ENCODE results near the gene COG1. TPM values are rescaled to one million over a fixed set of nuclear protein-coding genes. Genes with fewer than 3 reads are reported as not detected.
A peak's percentile ranks its signal among the peaks of the same experiment; 100 is the strongest.

Gene COG1
- total RNA-seq, 1 donor from 2014 or later = 46.1 TPM

GRCh38 chr17:73194514-73195222 lies 1.8 kb downstream of the COG1 start:
- ATAC-seq (ENCODE audit: poor library complexity) (no peak), DNase-seq (no peak)
- intact Hi-C loops (cut with DNase I) = loop anchor here (5.0 kb wide), 1 partner anchor 38 kb away; a partner anchor contains a TSS

GRCh38 chr17:73196500-73196899 lies 3.6 kb downstream of the COG1 start:
- intact Hi-C loops (cut with DNase I) = no loop called here
- DNase-seq (peak; percentile 57), ATAC-seq (ENCODE audit: poor library complexity) (no peak)

GRCh38 chr17:73197161-73197560 lies 4.3 kb downstream of the COG1 start:
- DNase-seq (no peak), ATAC-seq (ENCODE audit: poor library complexity) (no peak)
- intact Hi-C loops (cut with DNase I) = no loop called here

GRCh38 chr17:73198201-73198929 lies 5.5 kb downstream of the COG1 start:
- intact Hi-C loops (cut with DNase I) = no loop called here

GRCh38 chr17:73198930-73199260 lies 6.0 kb downstream of the COG1 start:
- intact Hi-C loops (cut with DNase I) = no loop called here

More at GRCh38 chr17:73198201-73198929, 5.5 kb downstream of the COG1 start:
- no peak for ATAC-seq (ENCODE audit: poor library complexity)
- DNase-seq = no peak

GRCh38 chr17:73199751-73200317 lies 7.0 kb downstream of the COG1 start:
- ATAC-seq (ENCODE audit: poor library complexity) = no peak
- no peak for DNase-seq
- intact Hi-C loops (cut with DNase I) = no loop called here

More at GRCh38 chr17:73198930-73199260, 6.0 kb downstream of the COG1 start:
- no peak for ATAC-seq (ENCODE audit: poor library complexity)
- DNase-seq = no peak

- ATAC-seq (ENCODE audit: poor library complexity) = no peak
- intact Hi-C loops (cut with DNase I) = no loop called here
- no peak for DNase-seq
Observed at GRCh38 chr17:73200476-73200875, 7.6 kb downstream of the COG1 start.

GRCh38 chr17:73201215-73202069 lies 8.6 kb downstream of the COG1 start:
- intact Hi-C loops (cut with DNase I) = no loop called here
- no peak for DNase-seq
- peak; percentile 55 for ATAC-seq (ENCODE audit: poor library complexity)

- DNase-seq = no peak
Observed at GRCh38 chr17:73203135-73203787, 10.4 kb downstream of the COG1 start.

GRCh38 chr17:73203788-73204479 lies 11.1 kb downstream of the COG1 start:
- intact Hi-C loops (cut with DNase I) = no loop called here
- DNase-seq (no peak), ATAC-seq (ENCODE audit: poor library complexity) (no peak)

More at GRCh38 chr17:73203135-73203787, 10.4 kb downstream of the COG1 start:
- intact Hi-C loops (cut with DNase I) = no loop called here
- peak; percentile 72 for ATAC-seq (ENCODE audit: poor library complexity)

GRCh38 chr17:73205459-73205961 lies 12.7 kb downstream of the COG1 start:
- intact Hi-C loops (cut with DNase I) = no loop called here
- ATAC-seq (ENCODE audit: poor library complexity) (no peak), DNase-seq (no peak)

GRCh38 chr17:73208139-73208827 lies 15.4 kb downstream of the COG1 start:
- DNase-seq = no peak
- intact Hi-C loops (cut with DNase I) = no loop called here
- ATAC-seq (ENCODE audit: poor library complexity) = peak; percentile 54

- DNase-seq = no peak
- intact Hi-C loops (cut with DNase I) = no loop called here
- ATAC-seq (ENCODE audit: poor library complexity) = no peak
Observed at GRCh38 chr17:73209436-73209835, 16.6 kb downstream of the COG1 start.

GRCh38 chr17:73210002-73210678 lies 17.3 kb downstream of the COG1 start:
- DNase-seq = no peak

GRCh38 chr17:73211745-73212144 lies 18.9 kb downstream of the COG1 start:
- DNase-seq = no peak
- ATAC-seq (ENCODE audit: poor library complexity) = no peak
- intact Hi-C loops (cut with DNase I) = no loop called here

More at GRCh38 chr17:73210002-73210678, 17.3 kb downstream of the COG1 start:
- no peak for ATAC-seq (ENCODE audit: poor library complexity)
- intact Hi-C loops (cut with DNase I) = no loop called here

- DNase-seq (no peak), ATAC-seq (ENCODE audit: poor library complexity) (no peak)
- intact Hi-C loops (cut with DNase I) = no loop called here
Observed at GRCh38 chr17:73214008-73214407, 21.2 kb downstream of the COG1 start.

GRCh38 chr17:73214851-73215250 lies 22.0 kb downstream of the COG1 start:
- intact Hi-C loops (cut with DNase I) = no loop called here
- DNase-seq (no peak), ATAC-seq (ENCODE audit: poor library complexity) (no peak)

Data from Right ventricle myocardium superior (tissue), 1 donor.